Sciatic nerve (tissue), 2 donors: ENCODE measurements around the gene RTN4IP1. TPM values are rescaled to one million over a fixed set of nuclear protein-coding genes. Genes with fewer than 3 reads are reported as not detected.

ENCODE experiments used
- ATAC-seq: fragments of 200-7000 bp; cut with Tn5 transposase; one replicate; pipeline ENCODE4 v1.9.1; 2020; ENCODE audit warnings: mild to moderate bottlenecking, moderate library complexity
- DNase-seq: peaks from one replicate; pipeline ENCODE4 v3.0.0-alpha.2; 2020; ENCODE audit warnings: low spot score
- intact Hi-C: fragments of 100-400 bp; cut with DNase I; formaldehyde crosslinking; loops from one replicate; pipeline ENCODE4 v1.14.2; 2022
- total RNA-seq: library from RNA; stranded (reverse); fragmentation: NEBNext Ultra II Directional; extraction: Animal tissue kit (Norgen Biotek cat#: 25700); gene quantifications from one replicate; pipeline ENCODE4 v1.2.1, GENCODE V29; 2021
- donor health status: DM: no; HTN: no; CAD: no.
- donor health status: DM: no; HTN: no; CAD: no.

RTN4IP1 gene
- total RNA-seq, 1 donor from 2014 or later: 5.5 TPM

DNA sequence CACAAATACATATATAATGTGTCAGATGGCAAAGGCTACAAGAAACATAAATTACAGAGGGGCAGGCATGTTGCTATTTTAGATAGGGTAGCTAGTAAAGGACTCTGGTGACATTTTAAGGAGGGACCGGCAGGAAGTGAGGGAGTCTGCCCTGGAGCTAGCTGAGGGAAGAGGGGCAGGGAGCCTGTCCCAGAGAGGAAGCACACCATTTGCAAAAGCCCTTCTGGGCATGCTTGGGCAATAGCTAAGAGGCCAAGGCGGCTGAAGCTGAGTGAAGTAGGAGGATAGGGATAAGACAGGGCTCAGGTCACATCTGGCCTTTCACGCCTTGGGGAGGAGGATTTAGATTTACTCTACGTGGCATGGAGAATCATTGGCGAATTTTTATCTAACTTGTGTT lies 96.2 kb downstream of the RTN4IP1 start:
- ATAC-seq (no peak), DNase-seq (no peak)
- intact Hi-C loops: no loop called here

GRCh38 chr6:106530502-106530901 lies 98.8 kb downstream of the RTN4IP1 start:
- intact Hi-C loops: no loop called here
- no peak for ATAC-seq
- DNase-seq: no peak

DNA sequence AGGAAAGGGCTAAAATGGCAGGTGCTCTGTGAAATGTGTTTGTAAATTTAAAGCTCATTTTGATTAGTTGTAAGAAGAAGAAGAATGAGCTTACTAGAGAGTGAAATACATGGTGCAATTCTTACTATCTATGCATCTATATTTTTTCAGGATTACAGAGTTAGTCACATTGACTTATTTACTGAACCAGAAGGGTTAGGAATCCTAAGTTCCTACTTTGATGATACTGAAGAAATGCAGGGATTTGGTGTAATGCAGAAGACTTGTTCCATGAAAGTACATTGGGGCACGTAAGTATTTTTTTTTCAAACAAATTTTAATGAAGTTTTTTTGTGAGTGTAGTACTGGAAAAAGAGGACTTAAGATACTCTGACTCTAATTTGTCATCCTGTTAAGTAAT lies 99.3 kb downstream of the RTN4IP1 start:
- no peak for ATAC-seq
- no peak for DNase-seq
- intact Hi-C loops: no loop called here

- DNase-seq (no peak), ATAC-seq (no peak)
- intact Hi-C loops: no loop called here
Observed at GRCh38 chr6:106529438-106529837, 99.9 kb downstream of the RTN4IP1 start.

GRCh38 chr6:106528521-106528920 lies 100.8 kb downstream of the RTN4IP1 start:
- intact Hi-C loops: no loop called here
- DNase-seq: no peak
- no peak for ATAC-seq

DNA sequence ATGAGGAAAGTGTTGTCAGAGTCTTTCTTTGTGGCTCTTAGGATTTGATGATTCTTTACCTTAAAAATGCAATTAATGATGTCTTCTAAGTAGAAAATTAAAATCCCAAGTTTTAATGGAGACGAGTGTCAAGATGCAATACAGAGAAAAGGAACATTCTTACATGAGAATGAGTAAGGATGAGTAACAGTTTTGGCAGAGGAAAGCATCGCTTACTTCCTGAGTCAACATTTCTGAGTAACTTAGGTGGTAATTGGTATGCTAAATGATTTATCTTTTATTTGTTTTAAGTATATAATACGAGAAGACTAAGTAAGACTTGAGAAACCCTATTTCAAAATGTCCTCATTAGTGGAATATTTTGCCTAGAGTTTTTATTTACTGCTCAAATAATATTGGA lies 101.3 kb downstream of the RTN4IP1 start:
- intact Hi-C loops: no loop called here
- DNase-seq (no peak), ATAC-seq (no peak)

- ATAC-seq (no peak), DNase-seq (no peak)
- intact Hi-C loops: no loop called here
Observed at GRCh38 chr6:106527117-106527516, 102.2 kb downstream of the RTN4IP1 start.

GRCh38 chr6:106525882-106526275 lies 103.4 kb downstream of the RTN4IP1 start:
- DNase-seq (no peak), ATAC-seq (no peak)
- intact Hi-C loops: no loop called here

- DNase-seq: no peak
- no peak for ATAC-seq
- intact Hi-C loops: no loop called here
Observed at GRCh38 chr6:106525107-106525881, 104.0 kb downstream of the RTN4IP1 start.

GRCh38 chr6:106522562-106523250 lies 106.6 kb downstream of the RTN4IP1 start:
- no peak for ATAC-seq
- DNase-seq: no peak
- intact Hi-C loops: no loop called here

Other genes with a start within 250 kb of the RTN4IP1 start
- gene QRSL1, start 80 bp upstream of the RTN4IP1 start, total RNA-seq: 12.4 TPM